ENCODE data around the gene DNASE1L2. TPM values are rescaled to one million over a fixed set of nuclear protein-coding genes. Genes with fewer than 3 reads are reported as not detected.

The DNASE1L2 gene
- total and polyA plus RNA-seq, 4 donors = 0.13 to 0.67 (median 0.28) TPM

DNA sequence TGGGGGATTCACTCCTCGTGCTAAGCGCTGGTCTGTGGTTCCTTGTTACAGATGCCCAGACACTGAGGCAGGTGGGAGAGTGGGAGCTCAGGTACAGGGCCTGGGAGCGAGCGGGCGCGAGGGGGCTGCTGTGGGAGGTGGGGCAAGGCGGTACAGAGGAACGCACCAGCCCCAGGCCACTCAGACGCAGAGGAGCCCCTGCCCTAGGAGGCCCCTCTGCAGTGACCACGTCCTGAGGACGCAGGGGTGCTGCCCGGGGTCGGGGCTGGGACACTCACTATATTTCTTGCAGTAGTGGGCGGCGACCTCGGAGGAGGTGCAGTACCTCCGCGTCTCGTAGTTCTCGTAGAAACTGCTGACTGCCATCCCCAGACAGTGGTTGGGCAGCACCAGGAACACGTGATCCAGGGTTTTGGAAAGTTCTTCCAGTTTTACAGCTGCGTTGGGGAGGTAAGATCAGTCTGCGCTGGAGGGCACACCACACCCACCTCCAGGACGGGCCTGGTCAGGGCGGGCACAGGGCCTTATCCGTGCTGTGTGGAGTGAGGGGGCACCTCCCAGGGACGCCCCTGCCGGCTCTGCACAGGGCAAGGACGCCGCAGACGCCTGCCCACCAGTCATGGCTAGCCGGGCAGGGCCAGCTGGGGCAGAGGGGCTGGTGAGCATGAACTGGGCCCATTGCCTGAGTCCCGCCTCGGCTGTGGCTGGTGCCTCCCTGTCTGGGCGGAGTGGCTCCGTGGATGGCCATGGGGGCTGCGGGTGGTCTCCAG is 47.9 kb downstream of the DNASE1L2 start:
- WGBS = 89% methylated on average over 37 of the region's 37 CpGs
- no peak overlapping the region for H3K27ac ChIP-seq (ENCODE audit: low read depth in 1 of 2, low read length in 2 of 2)
- no peak overlapping the region for H3K4me3 ChIP-seq (ENCODE audit: low read depth in 1 of 3, low read length in 3 of 3)
- no peaks in the 10 kb centered on the region for H3K36me3 ChIP-seq (ENCODE audit: control insufficient read depth in 4 of 4, insufficient read depth in 3 of 4, low read depth in 1 of 4, low read length in 3 of 4)
- TF ChIP-seq YY1 (IDR thresholded peaks at IDR 0.05) = no peak
- no peak for TF ChIP-seq FOXA1 (IDR thresholded peaks at IDR 0.05)
- TF ChIP-seq RXRA (IDR thresholded peaks at IDR 0.05) = no peak
- TF ChIP-seq, protein P1, sequence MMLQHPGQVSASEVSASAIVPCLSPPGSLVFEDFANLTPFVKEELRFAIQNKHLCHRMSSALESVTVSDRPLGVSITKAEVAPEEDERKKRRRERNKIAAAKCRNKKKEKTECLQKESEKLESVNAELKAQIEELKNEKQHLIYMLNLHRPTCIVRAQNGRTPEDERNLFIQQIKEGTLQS (IDR thresholded peaks at IDR 0.05) = no peak
- no peak for TF ChIP-seq EGR1 (IDR thresholded peaks at IDR 0.05; ENCODE audit: low read depth in 2 of 2)
- TF ChIP-seq TAF1 (conservative IDR thresholded peaks at IDR 0.05) = no peak
- no peak for TF ChIP-seq SP1 (IDR thresholded peaks at IDR 0.05)
- TF ChIP-seq FOXA2 (IDR thresholded peaks at IDR 0.05) = no peak
- TF ChIP-seq, protein P2, sequence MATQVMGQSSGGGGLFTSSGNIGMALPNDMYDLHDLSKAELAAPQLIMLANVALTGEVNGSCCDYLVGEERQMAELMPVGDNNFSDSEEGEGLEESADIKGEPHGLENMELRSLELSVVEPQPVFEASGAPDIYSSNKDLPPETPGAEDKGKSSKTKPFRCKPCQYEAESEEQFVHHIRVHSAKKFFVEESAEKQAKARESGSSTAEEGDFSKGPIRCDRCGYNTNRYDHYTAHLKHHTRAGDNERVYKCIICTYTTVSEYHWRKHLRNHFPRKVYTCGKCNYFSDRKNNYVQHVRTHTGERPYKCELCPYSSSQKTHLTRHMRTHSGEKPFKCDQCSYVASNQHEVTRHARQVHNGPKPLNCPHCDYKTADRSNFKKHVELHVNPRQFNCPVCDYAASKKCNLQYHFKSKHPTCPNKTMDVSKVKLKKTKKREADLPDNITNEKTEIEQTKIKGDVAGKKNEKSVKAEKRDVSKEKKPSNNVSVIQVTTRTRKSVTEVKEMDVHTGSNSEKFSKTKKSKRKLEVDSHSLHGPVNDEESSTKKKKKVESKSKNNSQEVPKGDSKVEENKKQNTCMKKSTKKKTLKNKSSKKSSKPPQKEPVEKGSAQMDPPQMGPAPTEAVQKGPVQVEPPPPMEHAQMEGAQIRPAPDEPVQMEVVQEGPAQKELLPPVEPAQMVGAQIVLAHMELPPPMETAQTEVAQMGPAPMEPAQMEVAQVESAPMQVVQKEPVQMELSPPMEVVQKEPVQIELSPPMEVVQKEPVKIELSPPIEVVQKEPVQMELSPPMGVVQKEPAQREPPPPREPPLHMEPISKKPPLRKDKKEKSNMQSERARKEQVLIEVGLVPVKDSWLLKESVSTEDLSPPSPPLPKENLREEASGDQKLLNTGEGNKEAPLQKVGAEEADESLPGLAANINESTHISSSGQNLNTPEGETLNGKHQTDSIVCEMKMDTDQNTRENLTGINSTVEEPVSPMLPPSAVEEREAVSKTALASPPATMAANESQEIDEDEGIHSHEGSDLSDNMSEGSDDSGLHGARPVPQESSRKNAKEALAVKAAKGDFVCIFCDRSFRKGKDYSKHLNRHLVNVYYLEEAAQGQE (IDR thresholded peaks at IDR 0.05) = no peak
- TF ChIP-seq HNF4A (conservative IDR thresholded peaks at IDR 0.05) = no peak
- TF ChIP-seq HNF4G (IDR thresholded peaks at IDR 0.05) = no peak
- no peak for TF ChIP-seq JUND (IDR thresholded peaks at IDR 0.05)
- TF ChIP-seq, protein P3, sequence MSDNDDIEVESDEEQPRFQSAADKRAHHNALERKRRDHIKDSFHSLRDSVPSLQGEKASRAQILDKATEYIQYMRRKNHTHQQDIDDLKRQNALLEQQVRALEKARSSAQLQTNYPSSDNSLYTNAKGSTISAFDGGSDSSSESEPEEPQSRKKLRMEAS (IDR thresholded peaks at IDR 0.05) = no peak
- TF ChIP-seq RAD21 (IDR thresholded peaks at IDR 0.05) = no peak
- TF ChIP-seq, protein P4, sequence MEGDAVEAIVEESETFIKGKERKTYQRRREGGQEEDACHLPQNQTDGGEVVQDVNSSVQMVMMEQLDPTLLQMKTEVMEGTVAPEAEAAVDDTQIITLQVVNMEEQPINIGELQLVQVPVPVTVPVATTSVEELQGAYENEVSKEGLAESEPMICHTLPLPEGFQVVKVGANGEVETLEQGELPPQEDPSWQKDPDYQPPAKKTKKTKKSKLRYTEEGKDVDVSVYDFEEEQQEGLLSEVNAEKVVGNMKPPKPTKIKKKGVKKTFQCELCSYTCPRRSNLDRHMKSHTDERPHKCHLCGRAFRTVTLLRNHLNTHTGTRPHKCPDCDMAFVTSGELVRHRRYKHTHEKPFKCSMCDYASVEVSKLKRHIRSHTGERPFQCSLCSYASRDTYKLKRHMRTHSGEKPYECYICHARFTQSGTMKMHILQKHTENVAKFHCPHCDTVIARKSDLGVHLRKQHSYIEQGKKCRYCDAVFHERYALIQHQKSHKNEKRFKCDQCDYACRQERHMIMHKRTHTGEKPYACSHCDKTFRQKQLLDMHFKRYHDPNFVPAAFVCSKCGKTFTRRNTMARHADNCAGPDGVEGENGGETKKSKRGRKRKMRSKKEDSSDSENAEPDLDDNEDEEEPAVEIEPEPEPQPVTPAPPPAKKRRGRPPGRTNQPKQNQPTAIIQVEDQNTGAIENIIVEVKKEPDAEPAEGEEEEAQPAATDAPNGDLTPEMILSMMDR (IDR thresholded peaks at IDR 0.05; ENCODE audit: low read depth, low read length, missing input control) = no peak
- TF ChIP-seq NR2F2 (IDR thresholded peaks at IDR 0.05) = no peak
- TF ChIP-seq, protein P5, sequence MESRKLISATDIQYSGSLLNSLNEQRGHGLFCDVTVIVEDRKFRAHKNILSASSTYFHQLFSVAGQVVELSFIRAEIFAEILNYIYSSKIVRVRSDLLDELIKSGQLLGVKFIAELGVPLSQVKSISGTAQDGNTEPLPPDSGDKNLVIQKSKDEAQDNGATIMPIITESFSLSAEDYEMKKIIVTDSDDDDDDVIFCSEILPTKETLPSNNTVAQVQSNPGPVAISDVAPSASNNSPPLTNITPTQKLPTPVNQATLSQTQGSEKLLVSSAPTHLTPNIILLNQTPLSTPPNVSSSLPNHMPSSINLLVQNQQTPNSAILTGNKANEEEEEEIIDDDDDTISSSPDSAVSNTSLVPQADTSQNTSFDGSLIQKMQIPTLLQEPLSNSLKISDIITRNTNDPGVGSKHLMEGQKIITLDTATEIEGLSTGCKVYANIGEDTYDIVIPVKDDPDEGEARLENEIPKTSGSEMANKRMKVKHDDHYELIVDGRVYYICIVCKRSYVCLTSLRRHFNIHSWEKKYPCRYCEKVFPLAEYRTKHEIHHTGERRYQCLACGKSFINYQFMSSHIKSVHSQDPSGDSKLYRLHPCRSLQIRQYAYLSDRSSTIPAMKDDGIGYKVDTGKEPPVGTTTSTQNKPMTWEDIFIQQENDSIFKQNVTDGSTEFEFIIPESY (IDR thresholded peaks at IDR 0.05) = no peak
- no peak for TF ChIP-seq GABPA (IDR thresholded peaks at IDR 0.05 in 1 of 2, conservative IDR thresholded peaks at IDR 0.05 in 1 of 2)
- no peaks in the 10 kb centered on the region for H3K4me1 ChIP-seq (ENCODE audit: control insufficient read depth in 4 of 4, insufficient read depth in 4 of 4, low read length in 3 of 4)
- H3K27me3 ChIP-seq (ENCODE audit: control insufficient read depth in 4 of 4, insufficient read depth in 4 of 4, low read length in 3 of 4) = no peaks in the 10 kb centered on the region
- H3K9me3 ChIP-seq (ENCODE audit: control insufficient read depth in 4 of 4, low read length in 3 of 4) = no peaks in the 10 kb centered on the region
- DNase-seq (ENCODE audit: low spot score) = no peak
- H3K9ac ChIP-seq (ENCODE audit: low read depth in 1 of 2, low read length in 2 of 2) = no peak overlapping the region

Data from liver (tissue), 9 donors.